Suppressor macrophage treated with lipopolysaccharide for 4 hours (primary cell): ENCODE measurements around the gene CDX1.
A peak's percentile ranks its signal among the peaks of the same experiment; 100 is the strongest.

Experiments used
- DNase-seq: peaks from one replicate; pipeline ENCODE4 v3.0.0-alpha.2; 2020

CDX1 gene

GRCh38 chr5:150163547-150164059 is 3.0 kb upstream of the CDX1 start:
- no peak for DNase-seq

GRCh38 chr5:150164211-150164980 is 2.2 kb upstream of the CDX1 start:
- no peak for DNase-seq

DNA sequence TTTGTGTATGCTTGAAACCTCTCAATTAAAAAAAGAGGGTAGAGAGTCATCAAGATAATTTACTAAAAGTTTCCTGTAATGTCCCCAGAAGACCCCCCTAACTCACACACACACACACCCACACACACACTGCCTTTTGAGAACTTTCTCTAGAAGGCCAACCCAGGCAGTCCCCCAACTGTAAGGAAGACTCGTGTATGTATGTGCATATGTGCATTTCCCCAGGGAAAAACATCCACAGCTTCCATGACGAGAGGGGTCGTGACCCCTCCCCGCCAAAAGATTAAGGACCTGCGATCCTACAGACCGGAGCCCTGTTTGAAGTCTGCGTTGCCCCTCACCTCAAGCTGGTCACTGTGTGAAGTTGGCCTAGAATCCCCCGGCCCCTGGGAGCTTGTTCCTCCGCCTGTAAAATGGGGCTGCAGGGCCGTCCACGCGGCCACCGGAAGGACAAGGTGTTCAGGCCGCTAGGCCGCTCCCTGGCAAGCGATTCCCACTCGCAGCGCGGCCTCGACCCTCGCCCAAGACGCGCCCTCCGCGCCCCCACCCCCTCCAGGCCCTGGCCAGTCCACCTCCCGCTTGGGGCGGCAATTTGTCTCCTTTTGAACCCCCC is 435 bp upstream of the CDX1 start:
- DNase-seq = no peak

DNA sequence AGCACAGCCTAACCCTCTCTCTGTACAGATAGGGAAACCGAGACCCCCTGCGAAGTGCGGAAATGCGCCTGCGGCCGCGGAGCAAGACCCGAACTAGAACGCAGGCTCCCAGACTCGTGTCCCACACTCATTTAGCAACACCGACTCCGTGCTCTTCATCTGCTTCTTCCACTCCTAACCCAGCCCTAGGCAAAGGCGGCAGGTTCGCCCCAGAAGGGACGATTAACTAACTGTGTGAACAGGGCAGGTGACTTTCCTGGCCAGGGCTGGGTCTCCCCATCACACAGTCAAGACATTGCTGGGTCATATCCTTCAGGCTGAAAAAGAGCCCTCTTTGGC is 903 bp downstream of the CDX1 start:
- no peak for DNase-seq

GRCh38 chr5:150167908-150168307 is 1.3 kb downstream of the CDX1 start:
- DNase-seq = no peak

DNA sequence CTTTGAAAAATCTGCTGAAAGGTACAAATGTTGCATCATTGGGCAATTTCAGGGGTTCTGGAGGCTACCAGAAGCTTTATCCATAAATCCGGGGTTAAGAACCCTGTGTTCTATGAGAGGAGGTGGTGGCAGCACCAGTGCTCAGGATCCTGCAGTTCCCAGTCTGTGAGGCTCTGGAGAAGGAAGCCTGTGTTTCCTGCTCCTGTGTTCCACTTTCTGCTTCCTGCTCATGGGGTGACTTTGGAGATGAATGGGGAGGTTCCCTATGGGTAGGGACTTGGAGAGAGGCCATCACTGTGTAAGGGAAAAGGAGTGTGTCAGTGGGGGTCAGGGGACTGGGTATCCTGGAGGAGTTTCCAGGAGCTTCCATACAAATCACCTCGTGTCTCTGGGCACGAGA is 2.3 kb downstream of the CDX1 start:
- DNase-seq = no peak

- DNase-seq = no peak
Observed at GRCh38 chr5:150172145-150172544, 5.6 kb downstream of the CDX1 start.

DNA sequence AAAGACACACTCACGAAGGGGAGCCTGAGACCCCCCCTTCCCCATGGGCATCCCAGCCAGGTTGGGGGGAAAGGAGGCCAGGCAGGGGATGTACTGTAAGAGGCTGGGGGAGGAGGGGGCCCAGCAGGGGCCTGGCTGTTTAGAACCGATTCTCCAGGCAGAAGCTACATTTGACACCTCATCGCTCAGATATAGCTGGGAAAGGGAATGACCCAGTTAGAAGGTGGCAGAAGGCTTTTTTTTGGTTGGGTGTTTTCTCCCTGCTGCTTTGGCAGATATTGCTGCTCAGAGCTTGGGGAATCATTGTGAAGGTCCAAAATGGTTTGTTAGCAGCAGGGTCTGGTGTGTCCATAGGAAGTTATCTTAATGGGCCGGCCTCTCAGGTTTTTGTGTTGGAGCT is 6.0 kb downstream of the CDX1 start:
- DNase-seq = no peak

- DNase-seq = no peak
Observed at GRCh38 chr5:150173161-150173560, 6.6 kb downstream of the CDX1 start.

DNA sequence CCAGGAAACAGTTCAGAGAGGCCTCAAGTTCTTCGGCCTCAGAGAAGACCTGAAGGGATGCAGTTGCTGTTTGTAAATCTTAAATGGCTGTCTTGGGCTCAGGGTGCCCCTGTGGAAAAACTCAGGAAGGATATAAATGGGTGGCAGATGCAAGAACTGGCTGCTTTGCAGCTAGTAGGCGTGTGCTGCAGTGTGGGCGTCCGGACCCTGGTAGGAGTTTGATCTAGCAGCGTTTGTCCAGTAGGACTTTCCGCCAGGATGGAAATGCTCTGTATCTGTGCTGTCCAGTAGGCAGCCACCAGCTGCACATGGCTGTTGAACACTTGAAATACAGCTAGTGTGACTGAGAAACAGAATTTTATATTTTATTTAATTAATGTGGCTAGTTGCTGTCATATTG is 7.7 kb downstream of the CDX1 start:
- DNase-seq = no peak

DNA sequence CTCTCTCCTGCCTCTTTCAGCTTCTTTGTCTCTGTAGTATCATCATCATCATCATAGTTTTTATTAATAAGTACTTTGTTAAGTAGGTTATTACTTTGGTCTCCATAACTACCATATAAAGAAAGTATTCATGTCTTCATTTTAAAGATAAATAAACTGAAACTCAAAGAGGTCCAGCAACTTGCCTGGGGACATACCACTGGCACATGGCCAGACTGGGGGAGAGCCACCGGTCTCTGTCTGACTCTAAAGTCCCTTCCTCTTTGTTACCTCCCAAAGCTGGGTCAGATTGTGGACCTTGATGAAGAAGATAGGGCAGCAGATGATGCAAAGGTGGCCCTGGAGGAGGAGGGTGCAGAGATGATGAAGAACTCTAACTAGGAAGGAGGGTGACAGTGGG is 8.5 kb downstream of the CDX1 start:
- DNase-seq = no peak

DNA sequence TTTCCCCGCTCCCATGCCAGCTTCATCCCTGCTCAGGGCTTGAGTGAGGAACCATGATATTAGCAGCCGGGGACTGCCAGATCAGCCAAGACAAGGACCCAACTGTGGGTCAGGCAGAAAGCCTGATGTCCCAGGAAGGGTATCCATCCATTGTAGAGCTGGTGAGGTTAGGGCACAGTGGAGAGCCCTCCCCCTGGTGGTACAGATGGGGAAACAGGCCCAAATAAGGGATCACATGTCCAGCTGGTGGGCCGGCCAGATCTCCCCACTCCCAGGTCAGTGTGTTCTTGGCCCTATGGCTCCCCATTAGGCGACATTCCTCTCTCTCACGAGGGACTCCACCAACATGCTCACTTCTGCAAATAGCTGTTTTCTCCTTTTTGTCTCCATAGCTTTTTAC is 9.0 kb downstream of the CDX1 start:
- DNase-seq = peak; percentile 49

DNA sequence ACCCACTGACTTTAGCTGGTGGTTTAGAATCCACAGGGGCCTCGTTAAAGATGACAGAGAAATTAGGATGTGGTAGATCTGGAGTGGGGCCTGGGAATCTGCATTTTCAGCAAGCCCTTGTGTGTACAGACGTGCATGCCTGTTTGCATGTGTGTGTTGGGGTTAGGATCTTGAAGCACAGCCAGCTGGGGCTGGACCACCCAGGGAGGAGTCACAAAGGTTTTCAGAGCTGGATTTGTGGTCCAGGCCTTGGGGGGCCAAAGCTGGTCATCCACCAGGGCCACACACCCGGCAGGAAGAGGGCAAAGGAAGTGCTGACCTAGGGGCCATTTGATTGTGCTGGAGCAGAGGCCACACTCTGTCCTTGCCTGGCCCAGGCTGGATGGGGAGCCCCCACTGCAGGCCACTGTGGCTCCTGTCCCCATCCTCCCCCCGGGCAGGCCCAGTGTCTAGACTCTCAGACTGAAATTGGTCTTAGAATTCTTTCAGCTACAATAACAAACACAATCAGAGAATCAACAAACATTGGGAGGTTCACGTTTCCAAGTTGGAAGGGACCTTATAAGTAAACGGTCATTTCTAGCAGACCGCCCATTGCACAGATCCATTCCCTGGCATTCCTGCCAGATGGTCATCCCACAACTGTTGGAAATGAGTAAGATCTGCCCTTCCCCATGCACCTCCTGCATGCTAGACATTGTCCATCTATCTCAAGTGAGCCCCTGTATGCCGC is 10.3 kb downstream of the CDX1 start:
- no peak for DNase-seq

- DNase-seq = no peak
Observed at GRCh38 chr5:150177721-150178120, 11.1 kb downstream of the CDX1 start.

DNA sequence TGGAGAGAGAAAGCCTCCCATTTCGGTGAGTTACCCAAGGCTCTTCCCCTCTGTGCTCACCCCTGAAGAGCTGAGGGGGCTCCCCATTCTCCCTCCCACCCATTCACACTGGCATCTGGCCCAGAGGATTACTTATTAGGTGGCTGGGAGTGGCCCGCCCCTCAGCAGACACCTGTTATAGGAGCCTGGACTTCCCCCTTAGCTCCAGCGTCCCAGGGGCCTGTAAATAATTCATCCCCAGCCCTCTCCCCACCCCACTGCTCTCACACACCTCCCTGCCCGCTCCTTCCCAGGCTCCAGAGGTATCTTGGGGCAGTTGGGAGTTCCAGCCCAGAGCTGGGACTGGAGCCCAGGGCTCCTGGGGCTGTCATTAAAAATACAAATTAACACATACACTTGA is 11.7 kb downstream of the CDX1 start:
- no peak for DNase-seq

- DNase-seq = no peak
Observed at GRCh38 chr5:150179019-150179620, 12.5 kb downstream of the CDX1 start.

- peak; percentile 52 for DNase-seq
Observed at GRCh38 chr5:150180241-150181026, 13.9 kb downstream of the CDX1 start.

DNA sequence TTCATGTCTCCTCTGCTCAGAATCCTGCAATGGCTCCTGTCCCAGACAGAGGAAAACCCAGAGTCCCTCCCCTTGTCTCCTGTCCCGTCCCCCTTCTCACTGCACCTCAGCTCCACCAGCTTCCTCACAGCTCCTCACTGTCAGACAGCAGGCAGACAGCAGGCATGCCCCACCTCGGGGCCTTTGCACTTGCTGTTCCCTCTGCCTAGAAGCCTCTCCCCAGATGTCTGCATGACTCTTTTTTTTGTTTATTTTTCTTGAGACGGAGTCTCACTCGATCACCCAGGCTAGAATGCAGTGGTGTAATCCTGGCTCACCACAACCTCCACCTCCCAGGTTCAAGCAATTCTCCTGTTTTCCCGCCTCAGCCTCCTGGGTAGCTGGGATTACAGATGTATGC is 14.4 kb downstream of the CDX1 start:
- no peak for DNase-seq

DNA sequence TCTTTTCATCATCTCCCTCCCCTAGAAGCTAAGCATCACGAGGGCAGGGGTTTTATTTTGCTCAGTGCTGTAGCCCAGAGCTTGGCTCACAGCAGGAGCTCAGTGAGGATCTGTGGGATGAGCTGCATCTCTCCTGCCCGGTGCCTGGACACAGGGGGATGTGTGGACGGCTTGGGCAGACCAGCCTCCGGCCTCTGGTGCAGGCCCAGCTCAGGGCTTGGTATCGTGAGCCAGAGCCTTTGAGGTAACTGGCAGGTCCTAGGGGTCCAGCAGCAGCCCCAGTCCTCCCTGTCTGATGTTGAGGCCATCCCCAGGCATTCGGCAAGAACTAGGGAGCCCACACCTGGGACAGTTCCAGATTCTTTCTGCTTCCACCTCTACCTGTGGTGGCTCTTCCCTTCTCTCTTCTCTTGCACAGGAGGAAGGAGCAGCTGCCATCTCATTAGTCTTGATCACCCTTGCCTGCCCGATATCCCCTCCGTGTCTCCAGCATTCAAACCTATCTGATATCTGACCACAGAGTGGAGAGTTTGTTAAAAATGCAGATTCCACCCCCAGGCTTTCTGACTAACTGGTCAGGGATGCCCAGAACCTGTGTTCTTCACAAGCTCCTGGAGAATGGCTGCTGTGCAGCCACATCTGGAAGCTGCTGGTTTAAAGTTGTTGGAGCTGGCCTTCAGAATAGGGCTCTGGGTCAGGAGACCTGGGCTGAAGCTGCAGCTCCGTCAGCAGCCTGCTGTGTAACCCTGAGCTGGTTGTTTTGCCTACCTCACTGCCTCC is 15.4 kb downstream of the CDX1 start:
- DNase-seq = no peak

DNA sequence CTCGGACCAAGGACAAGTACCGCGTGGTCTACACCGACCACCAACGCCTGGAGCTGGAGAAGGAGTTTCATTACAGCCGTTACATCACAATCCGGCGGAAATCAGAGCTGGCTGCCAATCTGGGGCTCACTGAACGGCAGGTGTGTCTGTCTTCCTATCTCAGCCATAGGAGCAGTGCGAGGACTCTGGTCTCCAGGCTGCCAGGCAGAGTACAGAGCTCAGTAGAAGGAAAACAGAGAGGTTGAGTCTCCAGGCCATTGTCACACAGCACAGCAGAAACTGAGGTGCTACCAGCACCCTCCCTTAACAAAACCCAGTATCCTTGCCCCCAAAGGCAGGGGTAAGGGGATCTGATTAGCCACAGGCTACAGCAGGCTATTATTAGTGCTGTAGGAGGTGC is 16.2 kb downstream of the CDX1 start:
- no peak for DNase-seq

- DNase-seq = no peak
Observed at GRCh38 chr5:150183436-150183835, 16.9 kb downstream of the CDX1 start.

DNA sequence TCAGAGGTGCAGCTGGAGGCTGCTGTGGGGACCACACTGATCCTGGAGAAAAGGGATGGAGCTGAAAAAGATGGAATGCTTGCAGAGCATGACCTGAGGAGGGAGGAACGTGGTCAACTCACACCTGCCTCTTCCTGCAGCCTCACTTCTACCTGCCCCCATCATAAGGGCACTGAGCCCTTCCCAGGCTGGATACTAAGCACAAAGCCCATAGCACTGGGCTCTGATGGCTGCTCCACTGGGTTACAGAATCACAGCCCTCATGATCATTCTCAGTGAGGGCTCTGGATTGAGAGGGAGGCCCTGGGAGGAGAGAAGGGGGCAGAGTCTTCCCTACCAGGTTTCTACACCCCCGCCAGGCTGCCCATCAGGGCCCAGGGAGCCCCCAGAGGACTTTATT is 17.4 kb downstream of the CDX1 start:
- DNase-seq = no peak
